LNCAP (cell line): Measurements from ENCODE around the gene PPP6R1.

Source experiments
- TF ChIP-seq, protein P1 (sequence below): fragments of 450-650 bp; IDR thresholded peaks from 2 replicates; pipeline ENCODE4 v1.5.1; 2017; ENCODE audit warnings: mild to moderate bottlenecking

Gene PPP6R1

DNA sequence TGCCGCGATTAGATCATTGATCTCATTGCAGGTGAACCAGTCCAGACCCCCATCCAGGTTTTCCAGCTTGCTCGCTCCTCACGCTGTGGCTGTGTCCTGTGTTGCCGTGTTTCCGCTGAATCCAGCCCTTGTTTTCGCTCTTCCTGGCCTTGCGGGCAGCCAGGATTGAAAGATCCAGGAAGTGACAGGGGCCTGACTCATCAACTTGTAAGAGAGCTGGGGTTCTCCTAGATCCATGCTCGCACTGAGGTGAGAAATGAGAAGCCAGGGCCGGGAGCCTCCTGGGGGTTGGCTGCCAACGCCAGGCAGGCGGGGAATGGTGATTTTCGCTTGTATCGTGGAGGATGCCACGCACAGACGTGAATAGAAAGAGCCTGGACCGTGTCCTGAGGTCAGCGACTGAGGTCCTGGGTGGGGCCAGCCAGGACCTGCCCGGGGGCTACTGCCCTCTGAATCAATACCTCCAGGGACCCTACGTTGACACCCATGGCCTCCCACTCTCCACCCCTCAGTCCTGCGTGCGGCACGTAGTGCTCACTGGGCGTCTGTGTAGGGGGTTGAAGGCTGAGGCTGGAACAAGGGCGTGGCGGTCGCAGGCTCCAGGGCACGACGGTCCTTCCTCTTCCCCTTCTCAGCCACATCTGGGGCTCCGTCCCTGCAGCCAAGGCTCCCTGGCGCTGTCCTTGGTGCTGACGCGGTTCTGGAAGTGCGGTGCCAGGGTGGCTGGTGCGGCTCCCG lies 42.2 kb downstream of the PPP6R1 start:
- TF ChIP-seq, protein P1, sequence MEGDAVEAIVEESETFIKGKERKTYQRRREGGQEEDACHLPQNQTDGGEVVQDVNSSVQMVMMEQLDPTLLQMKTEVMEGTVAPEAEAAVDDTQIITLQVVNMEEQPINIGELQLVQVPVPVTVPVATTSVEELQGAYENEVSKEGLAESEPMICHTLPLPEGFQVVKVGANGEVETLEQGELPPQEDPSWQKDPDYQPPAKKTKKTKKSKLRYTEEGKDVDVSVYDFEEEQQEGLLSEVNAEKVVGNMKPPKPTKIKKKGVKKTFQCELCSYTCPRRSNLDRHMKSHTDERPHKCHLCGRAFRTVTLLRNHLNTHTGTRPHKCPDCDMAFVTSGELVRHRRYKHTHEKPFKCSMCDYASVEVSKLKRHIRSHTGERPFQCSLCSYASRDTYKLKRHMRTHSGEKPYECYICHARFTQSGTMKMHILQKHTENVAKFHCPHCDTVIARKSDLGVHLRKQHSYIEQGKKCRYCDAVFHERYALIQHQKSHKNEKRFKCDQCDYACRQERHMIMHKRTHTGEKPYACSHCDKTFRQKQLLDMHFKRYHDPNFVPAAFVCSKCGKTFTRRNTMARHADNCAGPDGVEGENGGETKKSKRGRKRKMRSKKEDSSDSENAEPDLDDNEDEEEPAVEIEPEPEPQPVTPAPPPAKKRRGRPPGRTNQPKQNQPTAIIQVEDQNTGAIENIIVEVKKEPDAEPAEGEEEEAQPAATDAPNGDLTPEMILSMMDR: no peak

DNA sequence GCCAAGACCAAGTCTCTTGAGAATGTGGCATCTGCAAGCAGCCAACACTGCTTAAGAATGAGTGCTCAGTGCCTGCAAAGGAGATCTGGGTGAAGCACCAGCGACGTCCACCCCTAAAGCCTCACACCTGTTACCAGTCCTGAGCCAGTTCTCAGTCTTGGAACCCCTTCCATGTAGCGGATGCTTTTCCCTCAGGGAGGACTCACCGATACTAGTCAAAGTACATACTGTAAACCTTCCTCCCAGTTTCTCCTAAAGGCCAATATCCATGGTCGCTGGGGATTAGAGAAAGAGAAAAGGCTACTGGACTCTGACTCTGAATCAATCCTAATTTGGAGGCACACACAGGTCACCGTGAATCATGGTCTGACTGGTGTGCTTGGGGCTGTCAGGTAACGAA lies 45.3 kb downstream of the PPP6R1 start:
- TF ChIP-seq, protein P1: no peak

DNA sequence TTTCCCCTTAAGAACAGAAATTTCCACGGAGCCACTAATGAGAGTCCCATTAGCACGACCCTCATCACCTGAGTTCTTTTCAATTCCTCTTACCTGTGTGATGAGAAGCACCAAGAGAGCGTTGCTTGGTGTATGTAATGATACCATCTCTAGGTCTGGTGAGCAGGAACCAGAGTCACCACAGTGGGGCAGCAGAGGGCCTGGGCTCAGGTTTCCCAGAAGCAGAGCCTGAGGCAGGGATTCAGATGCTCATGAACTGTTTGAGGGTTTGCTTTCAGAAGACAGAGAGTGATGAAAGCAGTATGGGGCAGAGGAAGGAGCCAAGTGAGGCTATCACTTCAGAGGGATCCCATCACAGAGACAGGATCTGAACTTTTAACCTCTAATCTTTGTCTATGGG lies 46.4 kb downstream of the PPP6R1 start:
- TF ChIP-seq, protein P1: no peak

DNA sequence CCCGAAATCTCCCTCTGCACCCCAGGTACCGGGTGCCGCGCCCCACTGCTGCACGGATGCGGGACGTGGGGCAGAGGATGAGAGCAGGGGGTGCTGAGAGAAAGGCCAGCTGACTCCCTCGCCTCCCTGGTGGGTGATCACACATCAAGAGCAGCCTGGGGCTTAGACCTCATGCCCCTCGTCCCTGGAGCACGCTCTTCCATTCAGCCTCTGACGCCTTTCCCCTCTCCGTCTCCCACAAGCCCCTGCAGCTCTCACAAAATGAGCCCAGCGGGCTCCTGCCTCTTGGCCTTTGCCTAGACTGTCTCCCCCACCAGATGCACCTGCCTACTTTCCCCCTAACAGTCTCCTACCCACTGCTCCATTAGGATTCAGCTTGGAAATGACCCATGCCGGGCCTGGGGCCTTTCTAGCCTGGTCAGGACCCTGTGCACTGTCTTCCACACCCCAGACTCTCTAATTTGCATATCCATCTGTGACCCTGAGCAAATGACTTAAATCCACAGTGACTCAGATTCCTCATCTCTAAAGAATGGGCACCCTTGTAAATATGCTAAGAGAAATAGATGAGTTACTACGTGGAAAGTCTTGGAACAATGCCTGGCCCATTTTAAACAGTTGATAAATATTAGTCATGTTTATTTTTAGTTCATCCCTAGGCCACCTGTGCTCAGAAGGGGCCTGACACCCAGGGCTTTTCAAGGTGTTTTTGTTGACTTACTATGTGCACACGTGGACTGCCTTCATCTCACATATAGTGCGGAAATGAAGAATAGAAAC lies 48.9 kb downstream of the PPP6R1 start:
- TF ChIP-seq, protein P1: no peak

DNA sequence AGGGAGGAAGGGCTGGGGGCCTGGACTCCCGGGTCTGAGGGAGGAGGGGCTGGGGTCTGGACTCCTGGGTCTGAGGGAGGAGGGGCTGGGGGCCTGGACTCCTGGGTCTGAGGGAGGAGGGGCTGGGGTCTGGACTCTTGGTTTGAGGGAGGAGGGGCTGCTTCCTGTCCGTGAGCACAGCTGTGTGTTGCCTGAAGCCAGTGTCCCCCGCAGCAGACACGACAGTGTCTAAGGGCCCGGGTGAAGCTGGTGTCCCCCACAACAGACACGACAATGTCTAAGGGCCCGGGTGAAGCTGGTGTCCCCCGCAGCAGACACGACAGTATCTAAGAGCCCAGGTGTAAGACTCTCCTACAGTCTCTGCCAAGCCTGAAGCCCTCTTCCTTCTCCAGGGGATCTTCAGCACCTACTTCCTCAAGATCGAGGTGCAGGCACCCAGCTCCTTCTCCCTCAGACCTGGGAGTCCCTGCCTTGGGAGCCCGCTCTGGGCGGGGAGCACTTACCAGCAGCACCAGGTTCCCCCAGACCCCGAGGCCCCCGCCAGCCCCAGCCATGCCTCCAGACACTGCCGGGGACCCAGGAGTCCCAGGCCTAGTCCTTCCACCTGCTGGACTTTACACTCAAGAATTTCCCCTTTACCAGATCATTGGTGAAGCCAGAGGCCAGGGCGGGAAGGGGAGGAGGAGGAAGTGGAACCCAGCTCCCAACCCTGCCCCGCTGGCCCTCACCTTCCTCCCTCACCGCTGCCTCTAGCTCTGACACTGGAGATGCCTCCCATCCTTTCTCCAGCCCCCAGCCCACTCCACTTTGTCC lies 49.7 kb downstream of the PPP6R1 start, which contains the start of gene PTPRH:
Gene PTPRH (minus strand): TSS at position 622 of the 813 bp plus-strand sequence. CDS start 68 bp downstream, at position 554.
- TF ChIP-seq, protein P1: no peak

DNA sequence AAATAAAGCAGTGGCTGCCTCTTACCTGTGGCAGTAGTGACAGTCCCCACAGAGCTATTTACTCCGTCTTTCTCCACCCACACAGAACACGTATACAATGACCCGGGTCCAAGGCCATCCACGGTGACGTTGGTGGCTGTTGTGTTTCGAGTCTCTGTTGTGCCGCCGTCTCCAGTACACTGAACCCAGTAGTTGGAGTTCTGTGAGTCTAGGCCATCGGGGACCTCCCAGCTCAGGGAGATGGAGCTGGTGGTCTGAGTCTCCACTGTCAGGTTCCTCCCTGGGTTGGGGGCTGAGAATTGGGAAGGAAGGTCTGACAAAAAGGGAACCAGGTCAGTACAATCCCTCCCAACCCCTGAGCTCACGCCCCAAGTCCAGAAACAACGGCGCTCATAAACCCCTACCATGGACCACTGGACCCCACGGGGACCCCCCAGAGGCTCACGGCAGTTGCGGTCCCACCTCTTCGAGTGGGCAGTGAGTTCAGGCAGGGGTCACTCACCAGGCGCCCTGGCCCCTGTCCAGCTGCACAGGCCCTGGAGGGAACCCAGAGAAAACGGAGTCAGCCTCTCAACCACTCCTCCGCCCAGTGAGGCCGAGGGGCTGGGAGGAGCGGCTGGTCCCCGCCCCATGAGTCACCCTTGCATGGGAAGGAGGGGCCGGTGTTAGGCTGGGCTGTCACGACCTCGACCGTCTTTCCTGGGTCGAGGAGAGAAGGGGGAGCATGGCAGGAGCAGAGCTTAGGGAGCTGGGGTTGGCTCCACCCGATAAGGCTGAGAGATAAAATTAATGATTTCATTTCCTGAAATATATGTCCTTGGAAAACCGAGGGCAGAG lies 51.9 kb downstream of the PPP6R1 start:
- TF ChIP-seq, protein P1: no peak
